GM19351 (cell line): ENCODE results near the gene CGB5.
"Not testable (repeated sequence)": the region's sequence is repeated elsewhere in the genome, so short reads cannot be mapped to it uniquely, and the experiment has no call there.

Source experiments
- ATAC-seq: cut with Tn5 transposase; IDR thresholded peaks from one replicate; pipeline ENCODE4 v1.9.1; 2021; ENCODE audit warnings: mild to moderate bottlenecking, moderate library complexity; ENCODE audit not compliant: unreplicated experiment

Gene CGB5

DNA sequence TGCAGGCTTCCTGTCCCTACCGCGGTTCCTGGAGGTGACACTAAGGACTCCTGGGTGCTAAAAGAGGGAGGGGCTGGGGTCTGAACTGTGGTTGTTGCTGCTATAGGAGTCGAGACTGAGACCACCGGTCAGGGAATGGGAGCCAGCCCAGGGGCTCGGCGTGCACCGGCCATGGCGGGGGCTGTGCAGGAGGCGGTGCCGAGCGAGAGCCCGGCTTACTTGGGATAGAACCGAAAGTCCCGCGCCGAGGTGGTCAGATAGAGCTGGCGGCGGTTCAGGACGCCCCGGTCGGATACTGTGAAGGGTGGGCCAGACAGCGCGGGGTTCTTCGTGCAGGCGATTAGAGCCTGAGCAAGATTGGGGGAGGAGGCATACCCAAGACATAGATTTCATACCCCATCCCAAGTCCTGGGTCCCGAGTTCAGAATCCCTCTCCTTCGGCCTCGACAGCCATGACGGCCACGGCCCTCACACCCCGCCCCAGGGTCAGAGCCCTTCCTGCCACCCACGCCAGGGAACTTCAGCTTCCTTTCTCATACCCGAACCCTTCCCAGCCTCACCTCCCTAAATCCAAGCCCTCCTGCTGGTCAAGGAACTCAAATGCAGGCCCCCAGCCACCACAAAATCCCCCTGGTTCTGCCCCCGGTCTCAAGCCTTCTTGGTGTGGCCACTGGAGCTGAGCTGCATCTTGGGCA, 13.4 kb downstream of the CGB5 start:
- ATAC-seq = not testable (repeated sequence)

DNA sequence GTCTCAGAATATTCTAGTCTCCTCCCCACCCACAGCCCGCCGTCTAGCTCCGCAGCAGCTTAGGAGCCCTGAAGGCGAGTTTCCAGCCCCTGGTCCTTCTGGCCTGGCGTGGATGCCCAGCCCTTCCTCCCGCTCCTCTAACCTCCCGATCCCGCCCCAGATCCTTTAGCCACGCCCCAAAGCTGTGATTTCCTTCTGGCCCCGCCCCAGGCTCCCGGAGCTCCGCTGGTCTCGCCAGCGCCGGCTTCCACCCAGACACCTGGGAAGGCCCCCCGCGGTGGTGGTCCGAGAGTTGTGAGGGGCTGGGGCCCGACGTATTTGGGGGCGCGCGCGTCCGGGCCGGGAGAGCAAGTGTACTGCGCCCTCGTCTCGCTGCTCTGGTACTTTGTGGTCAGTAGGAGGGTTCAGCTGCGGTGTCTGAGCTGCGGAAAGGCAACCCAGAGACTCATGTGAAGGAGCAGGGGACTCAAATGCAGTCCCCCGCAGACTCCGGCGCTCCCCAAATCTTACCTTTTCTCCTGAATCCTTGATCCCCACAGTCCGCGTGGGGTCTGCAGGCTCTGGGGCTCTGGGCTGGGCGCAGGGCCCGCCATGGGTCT, 14.1 kb downstream of the CGB5 start, which contains the start of gene CGB7:
TSS of gene CGB7 (minus strand) at position 114 of the 599 bp plus-strand sequence. CDS start 2,374 bp downstream, outside the sequence.
- ATAC-seq = no peak

GRCh38 chr19:49058562-49058961, 14.9 kb downstream of the CGB5 start:
- no peak for ATAC-seq

DNA sequence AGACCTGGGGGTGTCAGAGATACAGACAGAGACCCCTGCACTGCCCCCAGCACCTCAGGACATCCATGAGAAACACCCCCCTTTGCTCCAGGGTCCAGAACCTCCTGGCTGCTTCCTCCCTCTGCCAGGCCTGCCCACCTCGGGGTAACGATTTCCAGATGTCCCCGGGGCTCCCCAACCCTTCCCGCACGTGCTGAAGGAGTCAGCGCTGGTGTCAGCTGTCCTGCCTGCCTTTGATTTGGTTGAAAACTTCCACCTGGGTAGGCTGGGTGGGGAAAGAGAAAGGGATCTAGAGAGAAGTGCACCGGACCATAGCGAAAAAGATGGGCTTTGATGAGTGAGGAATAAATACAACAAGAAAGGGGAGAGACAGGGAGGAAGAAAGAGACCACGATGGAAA, 15.4 kb downstream of the CGB5 start:
- ATAC-seq = no peak

GRCh38 chr19:49061000-49061399, 17.4 kb downstream of the CGB5 start:
- no peak for ATAC-seq

DNA sequence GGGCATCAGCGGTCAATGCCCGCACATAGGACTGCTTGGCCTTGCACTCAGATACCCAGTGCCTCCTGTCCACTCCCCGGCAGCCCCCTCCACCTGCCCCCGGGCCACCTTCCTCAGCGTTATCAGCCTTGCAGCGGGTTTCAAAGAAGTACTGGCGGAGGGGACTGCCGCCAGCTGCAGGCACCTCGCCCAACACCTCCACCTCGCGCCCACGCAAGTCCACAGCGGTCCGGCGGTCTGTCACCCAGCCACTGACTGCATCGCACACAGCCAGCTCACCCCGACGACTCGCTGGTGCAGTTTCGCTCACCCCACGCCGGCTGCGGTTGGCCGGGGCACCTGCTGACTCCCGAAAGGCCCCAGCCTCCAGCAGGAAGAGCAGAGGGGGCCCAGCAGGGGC, 17.8 kb downstream of the CGB5 start:
- no peak for ATAC-seq

- ATAC-seq = no peak
Observed at GRCh38 chr19:49064029-49064629, 20.5 kb downstream of the CGB5 start.

- ATAC-seq = no peak
Observed at GRCh38 chr19:49064768-49065611, 21.3 kb downstream of the CGB5 start, which contains the start of gene NTF4. NTF4 (minus strand) TSS chr19:49064818; CDS start chr19:49061997, 2,821 bp downstream.

DNA sequence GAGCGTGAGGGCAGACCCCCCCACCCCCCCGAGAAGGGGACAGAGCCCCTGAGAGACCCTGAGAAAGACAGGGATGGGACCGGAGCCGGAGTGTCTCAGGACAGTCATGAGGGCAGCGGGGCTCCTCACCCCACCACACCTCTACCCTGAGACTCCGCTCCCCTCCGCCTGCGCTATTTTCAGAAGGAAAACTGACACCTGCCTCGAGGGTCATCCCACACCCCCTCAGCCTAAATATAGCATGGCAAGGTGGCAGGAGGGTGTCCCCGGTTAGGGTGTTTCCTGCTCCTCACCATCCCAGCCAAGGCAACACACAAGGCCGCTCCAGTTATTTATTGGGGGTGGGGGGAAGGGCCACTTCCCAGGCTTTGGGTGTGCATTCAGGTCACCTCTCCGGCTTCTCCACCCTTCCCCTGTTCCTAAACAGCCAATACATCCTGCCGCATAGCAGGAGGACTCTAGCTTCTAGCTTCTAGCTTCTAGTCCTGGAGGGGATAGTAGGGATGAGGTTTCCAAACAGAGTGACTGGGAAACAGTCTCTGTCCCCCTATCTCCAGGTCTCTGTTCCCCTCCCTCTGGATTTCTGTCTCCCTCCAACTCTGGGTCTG, 22.4 kb downstream of the CGB5 start:
- no peak for ATAC-seq

DNA sequence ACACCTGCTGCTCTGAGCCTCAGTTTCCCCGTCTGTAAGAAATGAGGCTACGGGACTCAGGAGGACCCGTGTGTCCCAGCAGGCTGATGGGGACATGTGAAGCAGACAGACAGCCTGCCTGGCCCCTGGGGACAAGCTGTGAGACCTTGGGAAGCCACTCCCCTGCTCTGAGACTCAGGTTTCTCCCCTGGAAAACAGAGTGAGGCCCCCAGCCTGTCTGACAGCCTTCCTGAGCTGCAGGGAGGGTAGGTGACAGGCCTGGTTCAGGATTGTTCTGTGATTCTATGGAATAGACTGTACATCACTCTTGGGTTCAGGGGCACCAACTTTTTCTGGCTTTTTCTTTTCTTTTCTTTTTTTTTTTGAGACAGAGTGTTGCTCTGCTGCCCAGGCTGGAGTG, 23.9 kb downstream of the CGB5 start:
- no peak for ATAC-seq

DNA sequence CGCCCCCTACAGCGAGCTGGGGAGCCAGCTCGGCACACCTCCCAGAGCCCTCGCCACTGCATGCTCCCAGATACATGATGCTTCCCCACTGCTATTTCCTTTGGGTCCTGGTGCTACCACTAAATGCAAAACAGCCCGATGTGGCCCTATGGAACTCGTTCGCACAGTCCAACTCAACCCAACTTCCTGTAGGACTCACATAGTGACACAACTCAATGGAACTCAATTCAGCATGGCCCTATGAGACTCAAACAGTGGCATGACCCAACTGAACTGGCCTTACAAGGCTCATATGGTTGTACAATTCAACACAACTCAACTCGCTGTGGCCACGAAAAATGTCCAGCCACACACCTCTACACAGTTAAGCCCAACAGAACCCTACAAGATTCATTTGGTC, 25.4 kb downstream of the CGB5 start:
- no peak for ATAC-seq

GRCh38 chr19:49070416-49070815, 26.8 kb downstream of the CGB5 start:
- ATAC-seq = no peak

DNA sequence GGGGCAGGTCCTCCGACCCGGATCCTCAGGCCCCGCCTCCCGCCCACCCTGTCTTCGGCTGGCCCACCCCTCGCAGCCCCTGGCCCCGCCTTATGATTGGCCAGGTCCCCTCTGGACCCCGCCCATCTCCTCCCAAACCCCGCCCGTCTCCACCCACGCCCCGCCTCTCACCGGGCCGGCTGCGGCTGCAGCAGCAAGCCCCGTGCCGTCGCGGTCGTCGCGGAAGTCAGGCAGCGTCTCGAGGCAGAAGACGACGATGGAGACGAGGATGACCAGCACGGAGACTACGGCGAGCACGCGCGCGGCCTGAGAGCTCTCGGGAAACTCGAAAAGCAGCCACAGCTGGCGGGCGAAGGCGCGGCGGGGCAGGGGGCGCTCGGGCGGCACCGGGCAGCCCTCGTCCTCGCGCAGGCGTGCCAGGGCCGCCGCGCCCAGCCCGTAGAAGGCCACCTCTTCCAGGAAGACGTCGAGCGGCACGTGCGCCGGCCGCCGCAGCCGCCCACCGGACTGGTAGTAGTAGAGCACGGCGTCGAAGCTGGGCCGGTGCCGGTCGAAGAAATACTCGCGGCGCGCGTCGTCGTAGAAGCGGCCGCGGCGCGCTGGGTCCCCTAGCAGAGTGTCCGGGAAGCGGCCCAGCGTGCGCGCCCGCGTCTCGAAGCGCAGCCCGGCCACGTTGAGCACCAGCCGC, 28.4 kb downstream of the CGB5 start:
- no peak for ATAC-seq

- ATAC-seq = no peak
Observed at GRCh38 chr19:49073514-49074378, 30.1 kb downstream of the CGB5 start.

GRCh38 chr19:49074869-49075268, 31.2 kb downstream of the CGB5 start:
- not testable (repeated sequence) for ATAC-seq

- no peak for ATAC-seq
Observed at GRCh38 chr19:49080392-49080791, 36.7 kb downstream of the CGB5 start.

- no peak for ATAC-seq
Observed at GRCh38 chr19:49081273-49081672, 37.6 kb downstream of the CGB5 start.

DNA sequence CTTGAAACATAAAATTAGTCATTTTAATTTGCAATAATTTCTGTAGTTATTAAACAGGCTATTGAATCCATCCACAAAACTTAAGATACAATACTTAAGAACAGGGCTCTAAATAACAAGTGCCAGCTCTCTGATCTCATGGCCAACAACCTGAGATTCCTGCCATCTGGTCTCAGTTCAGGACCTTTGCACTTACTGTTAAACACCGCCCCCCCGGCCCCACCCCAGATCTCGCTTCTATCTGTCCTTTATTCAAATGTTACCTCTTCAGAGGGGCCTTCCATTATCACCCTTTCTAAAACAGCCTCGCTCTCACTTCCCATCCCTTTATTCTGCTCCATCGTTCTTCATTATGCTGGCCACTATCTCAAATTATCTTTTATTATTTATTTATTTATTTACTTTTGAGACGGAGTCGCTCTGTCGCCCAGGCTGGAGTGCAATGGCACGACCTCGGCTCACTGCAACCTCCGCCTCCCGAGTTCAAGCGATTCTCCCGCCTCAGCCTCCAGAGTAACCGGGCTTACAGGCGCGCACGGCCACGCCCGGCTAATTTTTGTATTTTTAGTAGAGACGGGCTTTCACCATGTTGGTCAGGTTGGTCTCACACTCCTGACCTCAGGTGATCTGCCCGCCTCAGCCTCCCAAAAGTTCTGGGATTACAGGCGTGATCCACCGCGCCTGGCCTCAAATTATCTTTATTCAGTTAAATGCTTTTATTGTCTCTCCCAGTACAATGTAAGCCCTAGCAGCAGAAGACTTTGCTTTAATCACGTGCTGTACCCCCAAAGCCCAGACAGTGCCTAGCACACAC, 40.8 kb downstream of the CGB5 start:
- no peak for ATAC-seq
